Lower leg skin (tissue), 3 donors: ENCODE results near the gene RBFOX2.

Source experiments
- POLR2A ChIP-seq, 2 donors: fragments of 450-650 bp; IDR thresholded peaks; one replicate each; pipeline ENCODE4 v1.6.1; 2016 to 2017; ENCODE audit warnings: antibody characterized with exemption in 2 of 2, mild to moderate bottlenecking in 1 of 2, moderate library complexity in 1 of 2
- TF ChIP-seq, protein P1 (sequence below), 3 donors: fragments of 450-650 bp; IDR thresholded peaks; one replicate each; pipeline ENCODE4 v1.5.1; 2016; ENCODE audit warnings: antibody characterized with exemption in 3 of 3, mild to moderate bottlenecking in 3 of 3, moderate library complexity in 2 of 3

DNA sequence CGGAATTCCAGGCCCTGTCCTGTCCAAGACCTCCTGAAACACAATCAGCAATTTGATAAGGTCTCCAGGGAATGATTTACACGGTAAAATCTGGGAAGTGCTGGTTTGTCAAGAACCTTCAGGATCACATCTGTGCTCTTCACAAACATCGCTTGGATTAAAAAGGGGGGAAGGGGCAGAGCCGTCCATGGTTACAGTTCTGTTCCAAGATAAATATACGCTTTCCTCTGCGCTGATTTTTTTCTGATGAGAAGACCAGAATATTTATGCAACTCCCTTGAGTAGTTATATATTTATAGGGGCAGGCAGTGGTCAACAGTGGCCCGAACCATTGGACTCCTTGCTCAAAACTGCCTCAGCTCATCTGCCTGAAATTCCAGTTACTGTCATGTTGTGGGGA is 320.2 kb downstream of the RBFOX2 start:
- no peak for TF ChIP-seq POLR2A (IDR thresholded peaks at IDR 0.05)
- TF ChIP-seq, protein P1, sequence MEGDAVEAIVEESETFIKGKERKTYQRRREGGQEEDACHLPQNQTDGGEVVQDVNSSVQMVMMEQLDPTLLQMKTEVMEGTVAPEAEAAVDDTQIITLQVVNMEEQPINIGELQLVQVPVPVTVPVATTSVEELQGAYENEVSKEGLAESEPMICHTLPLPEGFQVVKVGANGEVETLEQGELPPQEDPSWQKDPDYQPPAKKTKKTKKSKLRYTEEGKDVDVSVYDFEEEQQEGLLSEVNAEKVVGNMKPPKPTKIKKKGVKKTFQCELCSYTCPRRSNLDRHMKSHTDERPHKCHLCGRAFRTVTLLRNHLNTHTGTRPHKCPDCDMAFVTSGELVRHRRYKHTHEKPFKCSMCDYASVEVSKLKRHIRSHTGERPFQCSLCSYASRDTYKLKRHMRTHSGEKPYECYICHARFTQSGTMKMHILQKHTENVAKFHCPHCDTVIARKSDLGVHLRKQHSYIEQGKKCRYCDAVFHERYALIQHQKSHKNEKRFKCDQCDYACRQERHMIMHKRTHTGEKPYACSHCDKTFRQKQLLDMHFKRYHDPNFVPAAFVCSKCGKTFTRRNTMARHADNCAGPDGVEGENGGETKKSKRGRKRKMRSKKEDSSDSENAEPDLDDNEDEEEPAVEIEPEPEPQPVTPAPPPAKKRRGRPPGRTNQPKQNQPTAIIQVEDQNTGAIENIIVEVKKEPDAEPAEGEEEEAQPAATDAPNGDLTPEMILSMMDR (IDR thresholded peaks at IDR 0.05): no peak
